Osteoblast (primary cell): ENCODE results near the gene RALGPS1. TPM values are rescaled to one million over a fixed set of nuclear protein-coding genes. Genes with fewer than 3 reads are reported as not detected.

Experiments
- DNase-seq: peaks from one replicate; pipeline ENCODE4 v3.0.0; 2011; ENCODE audit warnings: low spot score, mixed read lengths; ENCODE audit not compliant: insufficient read length; ENCODE audit errors: missing footprints
- H2AFZ ChIP-seq: 2 replicates; pipeline ENCODE4 v1.6.0; 2011; ENCODE audit warnings: mild to moderate bottlenecking, low read length
- H3K27ac ChIP-seq: 2 replicates; pipeline ENCODE4 v1.5.1; 2011; ENCODE audit warnings: mild to moderate bottlenecking, low read depth, low read length, moderate library complexity
- H3K27me3 ChIP-seq: 2 replicates; pipeline ENCODE4 v1.6.0; 2012; ENCODE audit warnings: mild to moderate bottlenecking, control low read depth, inconsistent platforms, low read length, moderate library complexity; ENCODE audit not compliant: insufficient read depth
- H3K36me3 ChIP-seq: 2 replicates; pipeline ENCODE4 v1.5.1; 2011; ENCODE audit warnings: mild to moderate bottlenecking, low read length, control low read depth, moderate library complexity; ENCODE audit not compliant: insufficient read depth
- H3K4me1 ChIP-seq: 2 replicates; pipeline ENCODE4 v1.5.1; 2011; ENCODE audit warnings: mild to moderate bottlenecking, low read length, control low read depth, moderate library complexity; ENCODE audit not compliant: insufficient read depth
- H3K4me2 ChIP-seq: 2 replicates; pipeline ENCODE4 v1.6.0; 2011; ENCODE audit warnings: mild to moderate bottlenecking, low read length; ENCODE audit not compliant: insufficient read depth
- H3K4me3 ChIP-seq: fragments of 200-600 bp; sonication (generic); 3 replicates; pipeline ENCODE4 v1.5.1; 2012; ENCODE audit warnings: mild to moderate bottlenecking, low read length, inconsistent platforms; ENCODE audit not compliant: insufficient read depth
- H3K79me2 ChIP-seq: 2 replicates; pipeline ENCODE4 v1.6.0; 2012; ENCODE audit warnings: mild to moderate bottlenecking, low read length, control low read depth, inconsistent platforms; ENCODE audit not compliant: insufficient read depth
- H3K9me3 ChIP-seq: 2 replicates; pipeline ENCODE4 v1.5.1; 2011; ENCODE audit warnings: low read depth, low read length, control low read depth
- H4K20me1 ChIP-seq: 2 replicates; pipeline ENCODE4 v1.6.0; 2012; ENCODE audit warnings: mild to moderate bottlenecking, low read length, control low read depth; ENCODE audit not compliant: insufficient read depth
- CTCF ChIP-seq: IDR thresholded peaks from 2 replicates; pipeline ENCODE4 v1.5.1; 2011; ENCODE audit warnings: mild to moderate bottlenecking, low read depth, low read length, moderate library complexity; ENCODE audit errors: extremely low read depth
- total RNA-seq: library from RNA; depleted of rRNA; stranded (reverse); fragments of >200 nt; gene quantifications from 2 replicates; pipeline ENCODE4 v1.2.3, GENCODE V29; 2012

The RALGPS1 gene
- total RNA-seq, 1 donor = 5.1 TPM

DNA sequence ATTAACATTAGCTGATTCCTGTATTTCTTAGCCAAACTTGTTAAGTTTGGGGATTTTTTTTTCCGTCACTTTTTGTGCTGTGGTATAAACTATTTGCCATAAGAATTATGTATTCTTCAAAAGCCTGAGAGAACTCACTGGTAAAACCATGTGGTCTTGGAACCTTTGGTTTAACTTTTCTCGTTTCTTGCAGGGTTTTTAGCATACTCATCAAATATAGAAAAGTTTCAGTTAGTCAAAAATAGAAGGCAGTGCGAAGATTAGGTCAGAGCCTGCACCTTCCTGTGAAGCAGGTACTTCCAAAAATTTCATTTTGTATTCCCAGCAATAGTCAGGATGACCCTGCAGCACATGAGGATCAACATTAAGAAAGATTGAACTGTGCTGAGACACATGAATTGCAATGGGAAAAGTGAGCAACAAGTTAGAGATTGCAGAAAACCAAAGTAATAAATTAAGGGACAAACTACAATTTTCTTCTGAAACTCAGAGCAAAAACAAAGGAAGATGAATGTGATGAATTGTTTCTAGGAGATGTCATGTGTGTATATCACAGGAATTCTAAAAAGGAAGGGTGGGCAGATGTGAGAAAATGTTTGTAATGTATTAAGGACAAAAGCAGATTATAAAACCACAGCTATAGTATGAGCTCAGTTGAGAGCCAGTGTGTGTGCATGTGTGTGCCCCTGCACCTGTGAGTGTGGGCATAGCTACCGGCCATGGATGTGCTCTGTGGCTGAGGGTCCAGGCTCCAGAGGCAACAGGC lies 105.6 kb downstream of the RALGPS1 start:
- no peak overlapping the region for H2AFZ ChIP-seq
- H3K79me2 ChIP-seq = no peaks in the 10 kb centered on the region
- H3K4me2 ChIP-seq = no peak overlapping the region
- no peak for DNase-seq
- H3K9me3 ChIP-seq = no peaks in the 10 kb centered on the region
- H3K27ac ChIP-seq = no peak overlapping the region
- TF ChIP-seq CTCF = no peak
- H3K4me1 ChIP-seq = peaks cover 11% of the 10 kb centered on the region
- no peaks in the 10 kb centered on the region for H4K20me1 ChIP-seq
- H3K4me3 ChIP-seq = no peak overlapping the region
- no peaks in the 10 kb centered on the region for H3K36me3 ChIP-seq
- no peaks in the 10 kb centered on the region for H3K27me3 ChIP-seq

GRCh38 chr9:127020802-127021078 lies 106.2 kb downstream of the RALGPS1 start:
- Histone ChIP-seq H3K27ac (no peak overlapping the region), H3K4me3 (no peak overlapping the region)

DNA sequence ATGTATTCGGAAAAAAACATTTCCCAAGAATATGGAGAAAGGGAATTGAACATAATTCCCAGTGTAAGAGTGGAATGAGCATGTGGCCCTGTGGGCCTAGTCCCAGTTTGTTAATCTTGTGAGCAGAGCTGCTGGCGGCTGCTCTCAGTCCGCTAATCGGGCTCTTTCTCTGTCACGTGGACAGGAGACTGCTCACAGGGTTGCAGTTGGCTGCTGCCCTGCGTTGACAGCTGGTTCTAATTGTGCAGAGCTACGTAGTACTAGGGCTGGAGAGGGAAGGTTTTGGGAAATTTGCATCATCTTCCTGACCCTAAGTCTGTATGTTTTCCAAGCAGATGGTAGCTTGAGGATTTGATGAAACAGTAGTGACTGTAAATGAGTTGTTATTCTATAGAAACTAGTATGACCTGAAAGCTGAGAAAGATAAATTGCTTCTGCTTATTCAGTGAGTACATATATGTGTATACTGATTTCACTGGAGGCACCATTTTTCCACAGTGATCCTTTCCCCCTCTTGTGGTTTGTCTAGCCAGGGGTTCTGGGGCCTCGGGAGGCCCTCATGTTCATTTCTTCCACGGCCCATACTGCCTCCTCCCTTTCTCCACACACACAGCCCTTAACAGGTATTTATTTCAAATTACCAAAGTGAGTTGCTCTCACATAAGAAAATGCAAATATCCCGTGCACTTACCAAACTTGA lies 107.2 kb downstream of the RALGPS1 start:
- DNase-seq = peak; percentile 85
- H3K4me3 ChIP-seq = no peak overlapping the region
- TF ChIP-seq CTCF = no peak
- H3K4me1 ChIP-seq = peaks cover 11% of the 10 kb centered on the region
- no peaks in the 10 kb centered on the region for H3K9me3 ChIP-seq
- H3K79me2 ChIP-seq = no peaks in the 10 kb centered on the region
- H3K27ac ChIP-seq = peak overlapping the region; percentile 77
- H3K36me3 ChIP-seq = no peaks in the 10 kb centered on the region
- no peaks in the 10 kb centered on the region for H3K27me3 ChIP-seq
- H4K20me1 ChIP-seq = no peaks in the 10 kb centered on the region
- H2AFZ ChIP-seq = peak overlapping the region; percentile 34
- H3K4me2 ChIP-seq = peak overlapping the region; percentile 14

More at GRCh38 chr9:127020802-127021078, 106.2 kb downstream of the RALGPS1 start:
- Histone ChIP-seq H3K4me2 (no peak overlapping the region), H3K9me3 (no peaks in the 10 kb centered on the region), H3K4me1 (peaks cover 11% of the 10 kb centered on the region), H3K36me3 (no peaks in the 10 kb centered on the region), H2AFZ (no peak overlapping the region), H4K20me1 (no peaks in the 10 kb centered on the region), H3K79me2 (no peaks in the 10 kb centered on the region), H3K27me3 (no peaks in the 10 kb centered on the region)
- DNase-seq = no peak
- no peak for TF ChIP-seq CTCF

GRCh38 chr9:127022913-127023660 lies 108.5 kb downstream of the RALGPS1 start:
- no peak overlapping the region for H3K4me3 ChIP-seq
- no peak for DNase-seq
- H3K4me1 ChIP-seq = peaks cover 11% of the 10 kb centered on the region
- H3K4me2 ChIP-seq = no peak overlapping the region
- no peaks in the 10 kb centered on the region for H3K27me3 ChIP-seq
- no peak for TF ChIP-seq CTCF
- no peak overlapping the region for H3K27ac ChIP-seq
- no peaks in the 10 kb centered on the region for H3K36me3 ChIP-seq
- H3K9me3 ChIP-seq = no peaks in the 10 kb centered on the region
- peak overlapping the region; percentile 67 for H2AFZ ChIP-seq
- no peaks in the 10 kb centered on the region for H4K20me1 ChIP-seq
- no peaks in the 10 kb centered on the region for H3K79me2 ChIP-seq
